NCI-H524 (cell line): ENCODE measurements around the gene BSG.
"Not testable (repeated sequence)": the region's sequence is repeated elsewhere in the genome, so short reads cannot be mapped to it uniquely, and the experiment has no call there.

ENCODE experiments used
- DNase-seq, 2 experiments: peaks; one replicate each; lab custom pipeline; 2025; lab: John Stamatoyannopoulos, UW

BSG gene

GRCh38 chr19:604355-604754, 32.0 kb downstream of the BSG start:
- no peak for DNase-seq

DNA sequence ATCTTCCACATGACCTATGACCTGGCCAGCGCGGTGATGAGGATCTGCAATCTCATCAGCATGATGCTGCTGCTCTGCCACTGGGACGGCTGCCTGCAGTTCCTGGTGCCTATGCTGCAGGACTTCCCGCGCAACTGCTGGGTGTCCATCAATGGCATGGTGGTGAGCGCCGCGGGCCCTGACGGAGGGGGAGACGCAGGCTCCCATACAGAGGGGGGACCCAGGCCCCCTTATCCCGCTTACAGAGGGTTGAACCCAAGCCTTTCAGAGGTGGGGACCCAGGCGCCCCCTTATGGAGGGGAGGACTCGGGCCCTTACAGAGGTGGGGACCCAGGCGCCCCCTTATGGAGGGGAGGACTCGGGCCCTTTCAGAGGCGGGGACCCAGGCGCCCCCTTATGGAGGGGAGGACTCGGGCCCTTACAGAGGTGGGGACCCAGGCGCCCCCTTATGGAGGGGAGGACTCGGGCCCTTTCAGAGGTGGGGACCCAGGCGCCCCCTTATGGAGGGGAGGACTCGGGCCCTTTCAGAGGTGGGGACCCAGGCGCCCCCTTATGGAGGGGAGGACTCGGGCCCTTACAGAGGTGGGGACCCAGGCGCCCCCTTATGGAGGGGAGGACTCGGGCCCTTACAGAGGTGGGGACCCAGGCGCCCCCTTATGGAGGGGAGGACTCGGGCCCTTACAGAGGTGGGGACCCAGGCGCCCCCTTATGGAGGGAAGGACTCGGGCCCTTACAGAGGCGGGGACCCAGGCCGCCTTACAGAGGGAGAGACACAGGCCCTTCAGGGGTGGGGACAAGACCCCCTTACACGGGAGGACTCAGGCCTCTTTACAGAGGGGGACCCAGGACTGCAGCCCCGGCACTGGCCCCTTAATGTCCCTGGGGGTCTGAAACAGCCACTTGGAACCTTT, 32.9 kb downstream of the BSG start:
- DNase-seq = not testable (repeated sequence)

DNA sequence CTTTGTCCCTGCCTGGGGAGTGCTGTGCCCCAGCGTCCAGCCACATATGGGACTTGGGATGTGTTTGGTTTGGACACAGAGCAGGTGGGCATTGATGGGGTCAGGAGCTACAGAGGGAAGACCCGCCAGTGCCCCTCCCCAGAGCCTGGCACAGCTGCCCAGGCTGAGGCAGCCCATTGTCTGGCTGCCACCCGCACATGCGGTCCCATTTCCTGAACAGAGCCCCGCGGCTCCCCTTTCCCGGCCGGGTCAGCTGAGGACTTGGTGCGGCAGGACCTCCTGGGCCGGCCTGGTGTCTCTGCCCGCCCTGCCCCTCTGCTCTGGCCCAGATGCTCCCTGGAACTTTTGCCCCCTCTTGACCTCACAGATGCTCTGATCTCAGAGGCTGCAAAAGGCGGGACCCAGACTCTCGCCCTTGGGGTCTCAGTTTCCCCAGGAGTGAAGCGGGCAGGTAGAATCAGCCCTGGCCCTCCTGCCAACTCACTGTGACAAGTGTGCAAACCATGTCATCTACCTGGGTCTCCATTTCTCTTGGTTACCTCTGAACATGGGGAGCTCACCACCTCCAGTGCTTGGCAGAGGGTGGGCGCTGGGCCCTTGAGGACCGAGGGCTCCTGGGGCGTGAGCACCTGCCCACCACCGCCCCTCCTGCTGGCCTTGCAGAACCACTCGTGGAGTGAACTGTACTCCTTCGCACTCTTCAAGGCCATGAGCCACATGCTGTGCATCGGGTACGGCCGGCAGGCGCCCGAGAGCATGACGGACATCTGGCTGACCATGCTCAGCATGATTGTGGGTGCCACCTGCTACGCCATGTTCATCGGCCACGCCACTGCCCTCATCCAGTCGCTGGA, 35.1 kb downstream of the BSG start:
- no peak for DNase-seq

DNA sequence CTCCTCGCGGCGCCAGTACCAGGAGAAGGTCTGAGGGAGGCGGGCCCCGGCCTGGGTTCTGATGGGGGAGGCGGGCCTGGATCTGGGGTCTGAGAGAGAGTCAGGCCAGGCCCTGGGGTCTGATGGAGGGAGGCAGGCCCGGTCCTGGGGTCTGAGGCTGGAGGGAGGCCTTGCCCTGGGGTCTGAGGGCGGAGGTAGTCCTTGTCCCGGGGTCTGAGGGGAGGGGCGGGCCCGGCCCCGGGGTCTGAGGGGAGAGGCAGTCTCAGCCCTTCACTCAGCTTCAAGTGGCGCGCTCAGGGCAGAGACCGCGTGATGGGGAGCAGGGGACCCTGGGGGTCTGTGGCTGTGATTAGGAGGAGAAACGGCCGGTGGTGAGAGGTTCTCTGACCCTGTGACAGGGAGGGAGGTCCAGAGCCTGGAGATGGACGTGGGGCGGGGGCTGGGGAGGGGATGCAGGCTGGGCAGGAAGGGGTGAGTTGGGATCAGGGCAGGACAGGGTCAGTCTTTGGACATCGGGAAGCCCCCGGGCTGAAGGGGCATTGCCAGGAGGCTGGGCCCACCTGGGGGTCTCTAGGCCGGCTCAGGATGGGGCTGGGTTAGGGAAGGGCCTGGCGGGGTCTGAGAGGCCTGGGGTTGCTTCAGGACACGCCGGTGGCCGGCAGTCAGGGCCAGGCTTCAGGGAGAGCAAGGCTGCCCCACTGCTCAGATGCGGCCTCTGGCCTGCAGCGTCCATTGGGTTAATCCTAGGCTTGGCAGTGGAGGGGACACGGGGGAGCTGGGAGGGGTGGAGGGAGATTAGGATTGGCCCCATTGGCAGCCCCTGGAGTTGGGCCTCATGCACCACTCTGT, 36.0 kb downstream of the BSG start:
- DNase-seq = no peak

DNA sequence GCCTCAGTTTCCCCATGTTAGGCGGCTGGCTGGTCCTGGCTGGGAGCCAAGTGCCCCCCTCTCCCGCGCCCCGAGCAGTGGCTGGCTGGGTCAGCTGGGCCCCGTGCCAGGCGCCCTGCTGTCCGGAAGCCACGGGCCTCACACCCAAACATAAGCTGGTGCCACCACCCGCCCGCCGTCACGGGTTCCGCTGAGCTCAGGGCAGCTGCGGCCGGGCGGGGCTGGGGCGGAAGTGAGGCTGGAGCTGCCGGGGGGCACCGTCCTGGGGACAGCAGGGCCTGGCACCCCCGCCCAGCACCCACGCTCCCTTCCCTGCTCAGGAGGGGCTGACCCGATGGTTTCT, 36.6 kb downstream of the BSG start:
- no peak for DNase-seq

DNA sequence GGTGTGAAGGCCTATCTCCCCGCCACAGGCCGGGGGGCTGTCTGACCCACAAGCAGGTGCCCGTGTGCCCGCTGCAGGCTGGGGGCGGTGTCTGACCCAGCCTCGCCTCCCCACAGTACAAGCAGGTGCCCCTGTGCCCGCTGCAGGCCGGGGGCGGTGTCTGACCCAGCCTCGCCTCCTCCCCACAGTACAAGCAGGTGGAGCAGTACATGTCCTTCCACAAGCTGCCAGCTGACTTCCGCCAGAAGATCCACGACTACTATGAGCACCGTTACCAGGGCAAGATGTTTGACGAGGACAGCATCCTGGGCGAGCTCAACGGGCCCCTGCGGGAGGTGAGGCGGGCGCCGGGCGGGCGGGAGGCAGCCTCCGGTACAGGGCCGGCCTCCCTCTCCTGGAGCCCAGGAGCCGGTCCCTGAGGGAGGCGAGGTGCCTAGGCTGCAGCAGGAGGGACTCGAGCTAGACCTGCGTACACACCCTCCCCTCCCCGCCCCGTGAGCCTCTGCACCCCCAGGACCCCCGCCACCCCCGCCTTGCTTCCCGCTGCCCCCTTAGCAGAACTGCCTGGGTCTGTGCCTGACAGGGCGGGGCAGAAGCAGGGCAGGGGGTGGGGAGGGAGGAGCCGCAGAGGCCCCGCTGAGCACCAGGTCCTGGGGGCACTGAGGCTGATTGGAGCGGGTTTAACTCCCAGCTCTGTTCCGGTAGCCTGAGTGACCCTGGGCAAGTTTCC, 37.8 kb downstream of the BSG start:
- no peak for DNase-seq

DNA sequence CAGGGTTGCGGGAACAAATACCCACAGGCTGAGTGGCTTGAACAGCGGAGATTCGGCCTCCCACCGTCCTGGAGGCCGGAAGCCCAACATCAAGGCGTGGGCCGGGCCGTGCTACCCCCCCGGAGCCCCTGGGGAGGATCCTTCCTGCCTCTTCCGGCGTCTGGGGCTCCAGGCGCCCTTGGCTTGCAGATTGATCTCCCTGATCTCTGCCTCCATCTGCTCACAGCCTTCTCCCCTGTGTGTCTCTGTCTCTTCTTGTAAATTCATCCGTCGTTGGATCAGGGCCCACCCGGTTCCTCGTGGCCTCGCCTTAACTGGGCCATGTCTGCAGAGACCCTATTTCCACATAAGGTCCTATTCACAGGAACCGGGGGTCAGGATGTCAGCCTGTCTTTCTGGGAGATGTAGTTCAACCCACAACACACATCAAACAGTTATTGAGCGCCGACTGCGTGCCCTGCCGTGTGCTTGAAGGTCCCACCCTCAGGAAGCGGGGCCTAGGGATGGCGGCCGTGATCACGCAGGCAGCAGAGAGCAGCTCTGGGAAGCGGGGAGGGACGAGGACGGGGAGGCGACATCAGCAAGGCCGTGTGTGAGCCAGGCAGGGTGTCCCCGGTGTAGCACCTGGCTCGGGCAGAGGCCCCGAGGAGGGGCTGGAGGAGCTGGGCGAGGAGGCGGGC, 38.5 kb downstream of the BSG start:
- no peak for DNase-seq

- no peak for DNase-seq
Measured at GRCh38 chr19:611481-611868, 39.1 kb downstream of the BSG start.

DNA sequence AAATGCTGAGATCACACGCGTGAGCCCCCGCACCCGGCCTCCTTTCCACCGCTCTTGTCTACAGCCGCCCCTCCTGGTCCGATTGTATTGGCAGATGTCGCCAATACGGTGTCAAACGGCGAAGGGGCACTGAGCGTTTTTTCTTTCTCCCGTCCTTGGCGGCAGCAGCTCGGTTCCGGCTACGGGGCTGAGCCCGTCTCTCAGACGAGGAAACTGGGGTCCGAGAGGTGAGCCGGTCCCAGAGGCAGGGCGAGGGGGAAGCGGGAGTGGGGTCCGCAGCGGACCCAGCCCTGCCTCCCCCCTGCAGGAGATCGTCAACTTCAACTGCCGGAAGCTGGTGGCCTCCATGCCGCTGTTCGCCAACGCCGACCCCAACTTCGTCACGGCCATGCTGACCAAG, 40.5 kb downstream of the BSG start:
- no peak for DNase-seq

- no peak for DNase-seq
Measured at GRCh38 chr19:613732-614567, 41.6 kb downstream of the BSG start.

DNA sequence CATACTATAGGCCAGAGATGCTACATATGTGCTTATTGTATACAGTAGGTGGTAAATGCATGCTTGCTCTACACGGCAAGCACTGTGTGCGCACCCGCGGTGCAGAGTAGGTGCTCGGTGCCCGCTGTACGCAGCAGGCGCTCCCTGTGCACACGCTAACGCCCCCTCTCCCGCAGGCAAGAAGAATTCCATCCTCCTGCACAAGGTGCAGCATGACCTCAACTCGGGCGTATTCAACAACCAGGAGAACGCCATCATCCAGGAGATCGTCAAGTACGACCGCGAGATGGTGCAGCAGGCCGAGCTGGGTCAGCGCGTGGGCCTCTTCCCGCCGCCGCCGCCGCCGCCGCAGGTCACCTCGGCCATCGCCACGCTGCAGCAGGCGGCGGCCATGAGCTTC, 43.2 kb downstream of the BSG start:
- DNase-seq = no peak

DNA sequence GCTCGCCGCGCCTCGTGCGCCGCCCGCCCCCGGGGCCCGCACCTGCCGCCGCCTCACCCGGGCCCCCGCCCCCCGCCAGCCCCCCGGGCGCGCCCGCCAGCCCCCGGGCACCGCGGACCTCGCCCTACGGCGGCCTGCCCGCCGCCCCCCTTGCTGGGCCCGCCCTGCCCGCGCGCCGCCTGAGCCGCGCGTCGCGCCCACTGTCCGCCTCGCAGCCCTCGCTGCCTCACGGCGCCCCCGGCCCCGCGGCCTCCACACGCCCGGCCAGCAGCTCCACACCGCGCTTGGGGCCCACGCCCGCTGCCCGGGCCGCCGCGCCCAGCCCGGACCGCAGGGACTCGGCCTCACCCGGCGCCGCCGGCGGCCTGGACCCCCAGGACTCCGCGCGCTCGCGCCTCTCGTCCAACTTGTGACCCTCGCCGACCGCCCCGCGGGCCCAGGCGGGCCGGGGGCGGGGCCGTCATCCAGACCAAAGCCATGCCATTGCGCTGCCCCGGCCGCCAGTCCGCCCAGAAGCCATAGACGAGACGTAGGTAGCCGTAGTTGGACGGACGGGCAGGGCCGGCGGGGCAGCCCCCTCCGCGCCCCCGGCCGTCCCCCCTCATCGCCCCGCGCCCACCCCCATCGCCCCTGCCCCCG, 43.8 kb downstream of the BSG start:
- DNase-seq = no peak

DNA sequence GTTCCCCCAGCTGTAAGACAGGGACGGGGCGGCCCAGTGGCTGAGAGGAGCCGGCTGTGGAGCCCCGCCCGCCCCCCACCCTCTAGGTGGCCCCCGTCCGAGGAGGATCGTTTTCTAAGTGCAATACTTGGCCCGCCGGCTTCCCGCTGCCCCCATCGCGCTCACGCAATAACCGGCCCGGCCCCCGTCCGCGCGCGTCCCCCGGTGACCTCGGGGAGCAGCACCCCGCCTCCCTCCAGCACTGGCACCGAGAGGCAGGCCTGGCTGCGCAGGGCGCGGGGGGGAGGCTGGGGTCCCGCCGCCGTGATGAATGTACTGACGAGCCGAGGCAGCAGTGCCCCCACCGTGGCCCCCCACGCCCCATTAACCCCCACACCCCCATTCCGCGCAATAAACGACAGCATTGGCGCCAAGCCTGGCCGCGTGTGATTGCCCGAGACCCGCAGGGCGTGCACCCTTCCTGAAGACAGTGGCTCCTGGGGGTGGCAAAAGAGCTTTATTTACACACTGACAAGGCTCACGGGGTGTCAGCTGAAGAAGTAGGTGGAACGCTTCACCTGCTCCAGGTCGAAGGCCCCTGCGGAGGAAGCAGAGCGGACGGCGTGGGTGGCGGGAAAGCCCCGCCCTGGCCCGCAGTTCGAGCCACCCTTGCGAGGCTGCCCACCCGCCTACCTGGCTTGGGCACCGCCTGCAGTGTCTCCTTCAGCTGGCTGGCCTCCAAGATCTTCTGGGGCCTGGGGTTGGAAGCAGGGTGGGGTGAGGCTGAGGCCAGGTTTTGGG, 44.5 kb downstream of the BSG start:
- no peak for DNase-seq

- DNase-seq = no peak
Measured at GRCh38 chr19:617551-618246, 45.3 kb downstream of the BSG start.

DNA sequence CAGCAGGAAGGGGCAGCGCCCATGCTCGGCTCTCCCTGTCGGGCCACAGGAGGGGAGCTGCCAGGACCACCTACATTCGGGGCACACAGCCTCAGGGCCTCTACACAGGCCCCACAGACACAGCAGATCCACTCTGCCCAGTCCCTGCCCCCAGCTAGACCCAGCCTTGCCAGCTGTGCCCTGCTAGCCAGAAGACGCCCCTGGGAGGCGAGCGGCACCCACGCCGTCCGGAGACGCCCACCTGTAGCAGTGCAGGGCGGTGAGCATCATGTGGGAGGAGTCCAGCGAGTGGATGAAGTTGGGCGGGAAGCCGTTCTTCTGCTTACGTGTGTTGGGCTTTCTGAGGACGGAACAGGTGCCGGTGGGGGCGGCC, 45.8 kb downstream of the BSG start:
- no peak for DNase-seq

- DNase-seq = no peak
Measured at GRCh38 chr19:618674-619285, 46.4 kb downstream of the BSG start.

- DNase-seq = no peak
Measured at GRCh38 chr19:619286-620002, 47.0 kb downstream of the BSG start.
